PC-3 (cell line): ENCODE measurements around the gene SF3B2.

Source experiments
- CTCF ChIP-seq: fragments of 300-600 bp; sonication (generic); conservative IDR thresholded peaks from 2 replicates; pipeline ENCODE4 v1.5.1; 2017; ENCODE audit warnings: antibody characterized with exemption, low read depth, mild to moderate bottlenecking, low read length
- EZH2 ChIP-seq: fragments of 300-600 bp; sonication (generic); IDR thresholded peaks from one replicate; pipeline ENCODE4 v1.6.1; 2017; ENCODE audit warnings: antibody characterized with exemption, mild to moderate bottlenecking, low read length; ENCODE audit not compliant: unreplicated experiment
- EZH2phosphoT487 ChIP-seq: fragments of 300-600 bp; sonication (generic); IDR thresholded peaks from 2 replicates; pipeline ENCODE4 v1.6.1; 2018; ENCODE audit warnings: mild to moderate bottlenecking, antibody characterized with exemption, low read length, borderline replicate concordance

- TF ChIP-seq CTCF, result no peak
- TF ChIP-seq EZH2, result no peak
- no peak for TF ChIP-seq EZH2phosphoT487
Observed at GRCh38 chr11:66087148-66087908, 35.2 kb downstream of the SF3B2 start.
